PC-9 (cell line): ENCODE data around the gene CFAP251.

ENCODE experiments used
- CTCF ChIP-seq: fragments of 200-600 bp; sonication (generic); conservative IDR thresholded peaks from 2 replicates; pipeline ENCODE4 v1.6.1; 2017; ENCODE audit warnings: mixed run types, antibody characterized with exemption, mild to moderate bottlenecking, moderate library complexity
- EZH2 ChIP-seq: fragments of 200-600 bp; sonication (generic); IDR thresholded peaks from 2 replicates; pipeline ENCODE4 v1.8.0; 2017; ENCODE audit warnings: antibody characterized with exemption, low read depth

- TF ChIP-seq EZH2: no peak
- TF ChIP-seq CTCF: no peak
Measured at GRCh38 chr12:122013791-122014590, 95.6 kb downstream of the CFAP251 start.
